ENCODE measurements around the gene MED23.

DNA sequence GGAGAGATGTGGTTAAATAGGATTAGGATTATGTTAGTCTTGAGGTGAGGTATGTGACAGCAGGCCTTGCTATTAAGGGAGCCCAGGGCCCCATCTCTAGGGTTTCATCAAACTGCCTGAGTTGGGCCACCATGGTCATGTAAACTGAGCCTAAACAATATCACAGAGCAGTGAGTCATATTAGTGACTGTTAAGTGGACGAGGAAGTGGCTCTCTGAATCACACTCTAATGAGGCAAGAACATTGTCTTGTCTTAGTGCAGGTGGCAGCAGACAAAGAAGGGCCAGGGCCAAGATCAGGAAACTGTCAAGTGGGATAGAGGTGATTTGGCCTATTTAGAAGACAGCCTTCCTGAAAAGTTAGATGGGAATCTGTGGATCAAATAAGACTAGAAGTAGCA, 32.2 kb upstream of the MED23 start:
- TF ChIP-seq, protein P1, sequence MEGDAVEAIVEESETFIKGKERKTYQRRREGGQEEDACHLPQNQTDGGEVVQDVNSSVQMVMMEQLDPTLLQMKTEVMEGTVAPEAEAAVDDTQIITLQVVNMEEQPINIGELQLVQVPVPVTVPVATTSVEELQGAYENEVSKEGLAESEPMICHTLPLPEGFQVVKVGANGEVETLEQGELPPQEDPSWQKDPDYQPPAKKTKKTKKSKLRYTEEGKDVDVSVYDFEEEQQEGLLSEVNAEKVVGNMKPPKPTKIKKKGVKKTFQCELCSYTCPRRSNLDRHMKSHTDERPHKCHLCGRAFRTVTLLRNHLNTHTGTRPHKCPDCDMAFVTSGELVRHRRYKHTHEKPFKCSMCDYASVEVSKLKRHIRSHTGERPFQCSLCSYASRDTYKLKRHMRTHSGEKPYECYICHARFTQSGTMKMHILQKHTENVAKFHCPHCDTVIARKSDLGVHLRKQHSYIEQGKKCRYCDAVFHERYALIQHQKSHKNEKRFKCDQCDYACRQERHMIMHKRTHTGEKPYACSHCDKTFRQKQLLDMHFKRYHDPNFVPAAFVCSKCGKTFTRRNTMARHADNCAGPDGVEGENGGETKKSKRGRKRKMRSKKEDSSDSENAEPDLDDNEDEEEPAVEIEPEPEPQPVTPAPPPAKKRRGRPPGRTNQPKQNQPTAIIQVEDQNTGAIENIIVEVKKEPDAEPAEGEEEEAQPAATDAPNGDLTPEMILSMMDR (IDR thresholded peaks at IDR 0.05) = no peak
- TF ChIP-seq POLR2AphosphoS5 (IDR thresholded peaks at IDR 0.05) = no peak
- TF ChIP-seq POLR2A (IDR thresholded peaks at IDR 0.05) = no peak
